ENCODE measurements around the gene CSMD2.

Gene CSMD2

GRCh38 chr1:34073028-34073695 lies 91.9 kb downstream of the CSMD2 start:
- Histone ChIP-seq H3K36me3 (ENCODE audit: low read length) (no peaks in the 10 kb centered on the region), H4K20me1 (ENCODE audit: low read depth, low read length) (no peaks in the 10 kb centered on the region), H3K4me2 (ENCODE audit: low read depth, low read length, poor library complexity, severe bottlenecking) (no peak overlapping the region), H3F3A (ENCODE audit: insufficient read depth) (no peaks in the 10 kb centered on the region), H3K9ac (ENCODE audit: low read length) (no peak overlapping the region), H3K4me3 (ENCODE audit: insufficient read depth, low read length, poor library complexity, severe bottlenecking) (no peak overlapping the region), H3K27me3 (ENCODE audit: low read length) (no peaks in the 10 kb centered on the region), H3K9me3 (ENCODE audit: insufficient read depth, low read length) (0 out of 2 replicates have a peak, but pooled peaks cover 7% of the 10 kb centered on the region), H3K9me2 (replicated peaks; ENCODE audit: insufficient read depth, low read length) (no peaks in the 10 kb centered on the region), H3K79me2 (ENCODE audit: insufficient read depth, low read length) (no peaks in the 10 kb centered on the region), H3K27ac (ENCODE audit: low read depth, low read length) (no peak overlapping the region), H2AFZ (ENCODE audit: low read depth, low read length, severe bottlenecking) (no peak overlapping the region)
- TF ChIP-seq CTCF (IDR thresholded peaks at IDR 0.05; ENCODE audit: insufficient read depth, low read length, poor library complexity, severe bottlenecking) (no peak), EZH2phosphoT487 (conservative IDR thresholded peaks at IDR 0.05; ENCODE audit: low read length) (no peak)

- Histone ChIP-seq H3F3A (ENCODE audit: insufficient read depth) (no peaks in the 10 kb centered on the region), H4K20me1 (ENCODE audit: low read depth, low read length) (no peaks in the 10 kb centered on the region), H3K79me2 (ENCODE audit: insufficient read depth, low read length) (no peaks in the 10 kb centered on the region), H3K36me3 (ENCODE audit: low read length) (no peaks in the 10 kb centered on the region), H3K9me2 (replicated peaks; ENCODE audit: insufficient read depth, low read length) (no peaks in the 10 kb centered on the region), H3K9me3 (ENCODE audit: insufficient read depth, low read length) (0 out of 2 replicates have a peak, but pooled peaks cover 8% of the 10 kb centered on the region), H3K27me3 (ENCODE audit: low read length) (no peaks in the 10 kb centered on the region), H3K4me3 (ENCODE audit: insufficient read depth, low read length, poor library complexity, severe bottlenecking) (no peak overlapping the region), H2AFZ (ENCODE audit: low read depth, low read length, severe bottlenecking) (no peak overlapping the region), H3K4me2 (ENCODE audit: low read depth, low read length, poor library complexity, severe bottlenecking) (no peak overlapping the region), H3K9ac (ENCODE audit: low read length) (no peak overlapping the region), H3K27ac (ENCODE audit: low read depth, low read length) (no peak overlapping the region)
- no peak for TF ChIP-seq EZH2phosphoT487 (conservative IDR thresholded peaks at IDR 0.05; ENCODE audit: low read length)
- no peak for TF ChIP-seq CTCF (IDR thresholded peaks at IDR 0.05; ENCODE audit: insufficient read depth, low read length, poor library complexity, severe bottlenecking)
Measured at GRCh38 chr1:34070201-34070836, 94.7 kb downstream of the CSMD2 start.

GRCh38 chr1:34066981-34067603 lies 97.9 kb downstream of the CSMD2 start:
- Histone ChIP-seq H4K20me1 (ENCODE audit: low read depth, low read length) (no peaks in the 10 kb centered on the region), H3K79me2 (ENCODE audit: insufficient read depth, low read length) (no peaks in the 10 kb centered on the region), H3K27ac (ENCODE audit: low read depth, low read length) (no peak overlapping the region), H3K4me2 (ENCODE audit: low read depth, low read length, poor library complexity, severe bottlenecking) (no peak overlapping the region), H2AFZ (ENCODE audit: low read depth, low read length, severe bottlenecking) (no peak overlapping the region), H3F3A (ENCODE audit: insufficient read depth) (no peaks in the 10 kb centered on the region), H3K4me3 (ENCODE audit: insufficient read depth, low read length, poor library complexity, severe bottlenecking) (no peak overlapping the region), H3K36me3 (ENCODE audit: low read length) (no peaks in the 10 kb centered on the region), H3K9me3 (ENCODE audit: insufficient read depth, low read length) (0 out of 2 replicates have a peak, but pooled peaks cover 8% of the 10 kb centered on the region), H3K9ac (ENCODE audit: low read length) (no peak overlapping the region), H3K27me3 (ENCODE audit: low read length) (no peaks in the 10 kb centered on the region), H3K9me2 (replicated peaks; ENCODE audit: insufficient read depth, low read length) (no peaks in the 10 kb centered on the region)
- TF ChIP-seq CTCF (IDR thresholded peaks at IDR 0.05; ENCODE audit: insufficient read depth, low read length, poor library complexity, severe bottlenecking) = no peak
- TF ChIP-seq EZH2phosphoT487 (conservative IDR thresholded peaks at IDR 0.05; ENCODE audit: low read length) = no peak
